Liver (tissue), 9 donors: ENCODE data around the gene NAT8L. TPM values are rescaled to one million over a fixed set of nuclear protein-coding genes. Genes with fewer than 3 reads are reported as not detected.

Experiments used
- DNase-seq: peaks from one replicate; pipeline ENCODE4 v3.0.0-alpha.2; 2017; ENCODE audit warnings: low spot score
- H3K27ac ChIP-seq, 2 donors: one replicate each; pipeline ENCODE4 v1.7.0; 2013; ENCODE audit warnings: inconsistent platforms in 2 of 2, low read length in 2 of 2, control low read depth in 1 of 2, low read depth in 1 of 2, mild to moderate bottlenecking in 1 of 2
- H3K27me3 ChIP-seq, 4 donors: one replicate each; pipeline versions ENCODE4 v1.6.1 to v1.7.0; 2013; ENCODE audit warnings: low read length in 3 of 4, inconsistent platforms in 1 of 4, mild to moderate bottlenecking in 1 of 4, moderate library complexity in 1 of 4; ENCODE audit not compliant: control insufficient read depth in 4 of 4, insufficient read depth in 4 of 4
- H3K36me3 ChIP-seq, 4 donors: one replicate each; pipeline versions ENCODE4 v1.6.1 to v1.7.0; 2013; ENCODE audit warnings: low read length in 3 of 4, mild to moderate bottlenecking in 3 of 4, low read depth in 1 of 4, moderate library complexity in 1 of 4; ENCODE audit not compliant: control insufficient read depth in 4 of 4, insufficient read depth in 3 of 4
- H3K4me1 ChIP-seq, 4 donors: one replicate each; pipeline versions ENCODE4 v1.6.1 to v1.7.0; 2013; ENCODE audit warnings: low read length in 3 of 4, mild to moderate bottlenecking in 3 of 4, moderate library complexity in 1 of 4; ENCODE audit not compliant: control insufficient read depth in 4 of 4, insufficient read depth in 4 of 4
- H3K4me3 ChIP-seq, 3 donors: one replicate each; pipeline versions ENCODE4 v1.6.1 to v1.7.0; 2013; ENCODE audit warnings: low read length in 3 of 3, control low read depth in 1 of 3, low read depth in 1 of 3, mild to moderate bottlenecking in 1 of 3
- H3K9ac ChIP-seq, 2 donors: one replicate each; pipeline ENCODE4 v1.7.0; 2013; ENCODE audit warnings: low read length in 2 of 2, mild to moderate bottlenecking in 2 of 2, moderate library complexity in 2 of 2, control low read depth in 1 of 2, low read depth in 1 of 2
- H3K9me3 ChIP-seq, 4 donors: one replicate each; pipeline versions ENCODE4 v1.6.1 to v1.7.0; 2013; ENCODE audit warnings: low read length in 3 of 4; ENCODE audit not compliant: control insufficient read depth in 4 of 4
- ATF3 ChIP-seq: IDR thresholded peaks from 2 replicates; pipeline ENCODE4 v1.6.1; 2016; ENCODE audit warnings: antibody characterized with exemption
- CTCF ChIP-seq: fragments of 150-350 bp; IDR thresholded peaks from 2 replicates; pipeline ENCODE4 v1.5.1; 2017; ENCODE audit warnings: improper control_type of control experiment, low read depth, low read length; ENCODE audit not compliant: missing input control
- EGR1 ChIP-seq, 2 donors: IDR thresholded peaks; 2 replicates each; pipeline ENCODE4 v1.6.1; 2016 to 2018; ENCODE audit warnings: antibody characterized with exemption in 2 of 2, low read depth in 2 of 2
- FOXA1 ChIP-seq: IDR thresholded peaks from 2 replicates; pipeline ENCODE4 v1.6.1; 2016; ENCODE audit warnings: antibody characterized with exemption
- FOXA2 ChIP-seq: IDR thresholded peaks from 2 replicates; pipeline ENCODE4 v1.6.1; 2016; ENCODE audit warnings: antibody characterized with exemption
- GABPA ChIP-seq, 2 donors: IDR thresholded peaks in 1 of 2; conservative IDR thresholded peaks in 1 of 2; 2 replicates each; pipeline ENCODE4 v1.6.1; 2016; ENCODE audit warnings: antibody characterized with exemption in 2 of 2, mild to moderate bottlenecking in 1 of 2, moderate library complexity in 1 of 2
- HNF4A ChIP-seq, 2 donors: conservative IDR thresholded peaks; 2 replicates each; pipeline ENCODE4 v1.6.1; 2016; ENCODE audit warnings: antibody characterized with exemption in 2 of 2, mild to moderate bottlenecking in 2 of 2
- HNF4G ChIP-seq: IDR thresholded peaks from 2 replicates; pipeline ENCODE4 v1.6.1; 2016; ENCODE audit warnings: antibody characterized with exemption
- JUND ChIP-seq, 2 donors: IDR thresholded peaks; 2 replicates each; pipeline ENCODE4 v1.6.1; 2016; ENCODE audit warnings: antibody characterized with exemption in 2 of 2
- MAX ChIP-seq: IDR thresholded peaks from 2 replicates; pipeline ENCODE4 v1.6.1; 2016; ENCODE audit warnings: antibody characterized with exemption
- NR2F2 ChIP-seq: IDR thresholded peaks from 2 replicates; pipeline ENCODE4 v1.6.1; 2016; ENCODE audit warnings: antibody characterized with exemption
- RAD21 ChIP-seq, 2 donors: IDR thresholded peaks; 2 replicates each; pipeline ENCODE4 v1.6.1; 2016; ENCODE audit warnings: antibody characterized with exemption in 2 of 2, mild to moderate bottlenecking in 2 of 2
- REST ChIP-seq: IDR thresholded peaks from 2 replicates; pipeline ENCODE4 v1.6.1; 2016; ENCODE audit warnings: antibody characterized with exemption, mild to moderate bottlenecking
- RXRA ChIP-seq, 2 donors: IDR thresholded peaks; 2 replicates each; pipeline ENCODE4 v1.6.1; 2017 to 2018; ENCODE audit warnings: antibody characterized with exemption in 2 of 2, mild to moderate bottlenecking in 1 of 2
- SP1 ChIP-seq: IDR thresholded peaks from 2 replicates; pipeline ENCODE4 v1.6.1; 2018; ENCODE audit warnings: antibody characterized with exemption, mild to moderate bottlenecking
- TAF1 ChIP-seq: conservative IDR thresholded peaks from 2 replicates; pipeline ENCODE4 v1.6.1; 2016; ENCODE audit warnings: antibody characterized with exemption, mild to moderate bottlenecking
- YY1 ChIP-seq: IDR thresholded peaks from 2 replicates; pipeline ENCODE4 v1.6.1; 2016; ENCODE audit warnings: antibody characterized with exemption, mild to moderate bottlenecking
- ZBTB33 ChIP-seq: IDR thresholded peaks from 2 replicates; pipeline ENCODE4 v1.6.1; 2016; ENCODE audit warnings: antibody characterized with exemption
- WGBS: extraction: QIAGEN DNeasy Blood & Tissue Kit; methylation state at CpG from one replicate; pipeline ENCODE4 v1.1.7; 2013; 5-methylcytosine and 5-hydroxymethylcytosine counted together
- polyA plus RNA-seq, 2 donors: library from polyadenylated mRNA; stranded (reverse) in 1 of 2; unstranded in 1 of 2; fragments of 200-250 nt in 1 of 2; fragments of >200 nt in 1 of 2; fragmentation: Nextera tagmentation in 1 of 2; extraction: Ambion mirVana in 1 of 2; gene quantifications; one replicate each; pipeline versions ENCODE4 v1.2.1 to v1.2.3, GENCODE V29; 2013 to 2015
- total RNA-seq, 2 donors: library from RNA; depleted of rRNA; stranded (reverse); fragments of >200 nt; gene quantifications; one replicate each; pipeline ENCODE4 v1.2.3, GENCODE V29; 2014
- donor health status: healthy.
- donor health status: healthy.
- donor health status: healthy.
- donor health status: healthy.
- donor health status: healthy.

NAT8L gene
- total and polyA plus RNA-seq, 4 donors, result 0.07 to 0.09 (median 0.08) TPM; not detected in 1

GRCh38 chr4:2079926-2080325 lies 20.8 kb downstream of the NAT8L start:
- Histone ChIP-seq H3K4me1 (peaks cover 5 to 15% (median 11%) of the 10 kb centered on the region in 4 donors), H3K27me3 (no peaks in the 10 kb centered on the region), H3K36me3 (no peaks in the 10 kb centered on the region), H3K9me3 (no peaks in the 10 kb centered on the region), H3K4me3 (no peak overlapping the region), H3K9ac (no peak overlapping the region), H3K27ac (no peak overlapping the region)
- 95% methylated on average over 9 of the region's 9 CpGs for WGBS
- TF ChIP-seq RXRA (IDR thresholded peaks at IDR 0.05) (no peak), NR2F2 (no peak), EGR1 (IDR thresholded peaks at IDR 0.05; ENCODE audit: low read depth in 2 of 2) (no peak), FOXA2 (no peak), FOXA1 (no peak), HNF4A (conservative IDR thresholded peaks at IDR 0.05) (no peak), MAX (no peak), HNF4G (no peak), REST (no peak), CTCF (no peak)
- no peak for DNase-seq

- peaks cover 6 to 21% (median 17%) of the 10 kb centered on the region in 4 donors for H3K4me1 ChIP-seq
- H3K36me3 ChIP-seq, result no peaks in the 10 kb centered on the region
- no peak overlapping the region for H3K27ac ChIP-seq
- no peak for DNase-seq
- H3K9me3 ChIP-seq, result no peaks in the 10 kb centered on the region
- H3K9ac ChIP-seq, result no peak overlapping the region
- H3K27me3 ChIP-seq, result no peaks in the 10 kb centered on the region
- WGBS, result 93% methylated on average over 19 of the region's 19 CpGs
- H3K4me3 ChIP-seq, result no peak overlapping the region
- TF ChIP-seq RXRA (IDR thresholded peaks at IDR 0.05) (no peak), EGR1 (IDR thresholded peaks at IDR 0.05; ENCODE audit: low read depth in 2 of 2) (no peak), SP1 (no peak), ZBTB33 (no peak), REST (no peak), RAD21 (IDR thresholded peaks at IDR 0.05) (no peak), FOXA1 (no peak), FOXA2 (no peak), YY1 (no peak), JUND (IDR thresholded peaks at IDR 0.05) (no peak), TAF1 (no peak), MAX (no peak), HNF4G (no peak), NR2F2 (no peak), GABPA (IDR thresholded peaks at IDR 0.05 in 1 of 2, conservative IDR thresholded peaks at IDR 0.05 in 1 of 2) (no peak), ATF3 (no peak), HNF4A (conservative IDR thresholded peaks at IDR 0.05) (no peak)
These were observed 21.5 kb downstream of the NAT8L start for GRCh38 chr4:2080429-2081300.
